Fibroblast of upper back skin (primary cell): ENCODE results near the gene CD59.
"Not testable (repeated sequence)": the region's sequence is repeated elsewhere in the genome, so short reads cannot be mapped to it uniquely, and the experiment has no call there.

ENCODE experiments used
- DNase-seq: peaks from one replicate; pipeline ENCODE4 v3.0.0-alpha.2; 2013

CD59 gene

GRCh38 chr11:33664827-33665226, 71.4 kb downstream of the CD59 start:
- DNase-seq, result no peak

- no peak for DNase-seq
These were observed 72.1 kb downstream of the CD59 start for GRCh38 chr11:33664166-33664565.

- no peak for DNase-seq
These were observed 73.1 kb downstream of the CD59 start for GRCh38 chr11:33663121-33663520.

GRCh38 chr11:33661526-33661925, 74.7 kb downstream of the CD59 start:
- DNase-seq, result not testable (repeated sequence)

- no peak for DNase-seq
These were observed 75.3 kb downstream of the CD59 start for GRCh38 chr11:33660962-33661361.

GRCh38 chr11:33659370-33660139, 76.7 kb downstream of the CD59 start:
- no peak for DNase-seq

- DNase-seq, result no peak
These were observed 77.9 kb downstream of the CD59 start for GRCh38 chr11:33658195-33658900.

- no peak for DNase-seq
These were observed 78.5 kb downstream of the CD59 start for GRCh38 chr11:33657757-33658156.

- no peak for DNase-seq
These were observed 79.5 kb downstream of the CD59 start for GRCh38 chr11:33656768-33657167.

- no peak for DNase-seq
These were observed 80.2 kb downstream of the CD59 start for GRCh38 chr11:33655842-33656600.

- no peak for DNase-seq
These were observed 81.6 kb downstream of the CD59 start for GRCh38 chr11:33654594-33654993.
